HG03066 (cell line): ENCODE results near the gene RAB29.
"Not testable (repeated sequence)": the region's sequence is repeated elsewhere in the genome, so short reads cannot be mapped to it uniquely, and the experiment has no call there.

Experiments
- ATAC-seq: cut with Tn5 transposase; IDR thresholded peaks from one replicate; pipeline ENCODE4 v1.9.1; 2021; ENCODE audit warnings: low read depth; ENCODE audit not compliant: unreplicated experiment

Gene RAB29

GRCh38 chr1:205775015-205775716, at the start of gene RAB29:
TSS of gene RAB29 (minus strand) at chr1:205775482. CDS start at chr1:205774956, 526 bp downstream.
- ATAC-seq: peak; percentile 73

GRCh38 chr1:205824180-205824579, 48.9 kb upstream of the RAB29 start:
- ATAC-seq: no peak

- ATAC-seq: not testable (repeated sequence)
Measured at GRCh38 chr1:205823260-205823659, 48.0 kb upstream of the RAB29 start.

- no peak for ATAC-seq
Measured at GRCh38 chr1:205822397-205822796, 47.1 kb upstream of the RAB29 start.

GRCh38 chr1:205817988-205818387, 42.7 kb upstream of the RAB29 start:
- ATAC-seq: no peak

- no peak for ATAC-seq
Measured at GRCh38 chr1:205817364-205817763, 42.1 kb upstream of the RAB29 start.

GRCh38 chr1:205813755-205814058, 38.4 kb upstream of the RAB29 start:
- ATAC-seq: no peak

GRCh38 chr1:205812878-205813754, 37.8 kb upstream of the RAB29 start, which contains the start of gene SLC41A1:
TSS of gene SLC41A1 (minus strand) at chr1:205813198. CDS start at chr1:205810441, 2,757 bp downstream.
- peak; percentile 79 for ATAC-seq

- no peak for ATAC-seq
Measured at GRCh38 chr1:205812271-205812877, 37.1 kb upstream of the RAB29 start.

GRCh38 chr1:205811660-205812059, 36.4 kb upstream of the RAB29 start:
- no peak for ATAC-seq

- no peak for ATAC-seq
Measured at GRCh38 chr1:205810448-205811157, 35.3 kb upstream of the RAB29 start.

- no peak for ATAC-seq
Measured at GRCh38 chr1:205809942-205810345, 34.7 kb upstream of the RAB29 start.

- ATAC-seq: no peak
Measured at GRCh38 chr1:205809469-205809868, 34.2 kb upstream of the RAB29 start.

GRCh38 chr1:205805082-205805711, 29.9 kb upstream of the RAB29 start:
- ATAC-seq: no peak

- no peak for ATAC-seq
Measured at GRCh38 chr1:205804605-205805004, 29.3 kb upstream of the RAB29 start.

GRCh38 chr1:205803986-205804385, 28.7 kb upstream of the RAB29 start:
- no peak for ATAC-seq

GRCh38 chr1:205802060-205802459, 26.8 kb upstream of the RAB29 start:
- no peak for ATAC-seq

GRCh38 chr1:205800981-205801703, 25.9 kb upstream of the RAB29 start:
- no peak for ATAC-seq

GRCh38 chr1:205800427-205800826, 25.1 kb upstream of the RAB29 start:
- ATAC-seq: no peak

GRCh38 chr1:205798577-205798976, 23.3 kb upstream of the RAB29 start:
- ATAC-seq: no peak
